HG03025 (cell line): ENCODE measurements around the gene LY6G5B.
"Not testable (repeated sequence)": the region's sequence is repeated elsewhere in the genome, so short reads cannot be mapped to it uniquely, and the experiment has no call there.

Experiments used
- ATAC-seq: cut with Tn5 transposase; IDR thresholded peaks from one replicate; pipeline ENCODE4 v1.9.1; 2021; ENCODE audit warnings: mild to moderate bottlenecking, moderate library complexity; ENCODE audit not compliant: unreplicated experiment, low FRiP score

LY6G5B gene

DNA sequence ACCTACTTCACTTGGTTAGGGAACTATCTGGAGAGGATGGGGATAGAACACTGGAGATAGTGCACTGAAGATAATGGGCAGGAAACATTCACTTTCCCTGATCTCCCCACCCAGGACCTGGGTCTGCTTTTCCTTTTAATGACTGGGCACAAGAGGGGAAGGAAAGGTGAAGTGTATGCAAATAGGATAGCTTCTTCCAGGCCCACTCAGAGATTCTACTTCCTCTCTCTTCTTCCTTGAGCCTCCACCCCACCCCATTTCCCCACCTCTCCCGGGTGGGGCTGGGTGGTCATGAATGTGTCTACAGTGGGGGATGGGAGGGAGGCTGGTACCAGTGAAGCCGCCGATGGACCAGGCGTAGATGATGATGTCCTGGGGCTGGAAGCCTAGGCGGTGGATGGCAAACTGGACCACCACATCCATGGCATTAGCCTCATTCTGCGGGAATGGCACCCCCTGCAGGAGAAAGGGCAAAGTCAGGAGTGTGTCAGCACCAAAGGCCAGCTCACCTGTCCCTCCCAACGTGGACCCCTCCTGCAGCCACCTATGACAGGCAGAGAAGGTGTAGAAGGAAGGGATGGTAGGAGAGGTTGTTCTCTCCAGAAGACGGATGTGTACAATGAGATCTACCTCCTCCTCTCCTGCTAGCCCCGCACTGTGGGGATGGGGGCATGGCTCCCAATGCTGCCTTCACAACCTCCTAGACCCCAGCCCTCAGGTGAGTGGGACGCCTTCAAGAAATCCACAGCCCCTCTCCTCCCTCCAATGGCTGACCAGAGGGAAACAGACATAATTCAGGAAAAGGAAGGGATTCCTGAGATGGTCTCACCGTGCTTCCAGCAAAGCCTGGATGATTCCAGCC, 19.7 kb downstream of the LY6G5B start:
- no peak for ATAC-seq

DNA sequence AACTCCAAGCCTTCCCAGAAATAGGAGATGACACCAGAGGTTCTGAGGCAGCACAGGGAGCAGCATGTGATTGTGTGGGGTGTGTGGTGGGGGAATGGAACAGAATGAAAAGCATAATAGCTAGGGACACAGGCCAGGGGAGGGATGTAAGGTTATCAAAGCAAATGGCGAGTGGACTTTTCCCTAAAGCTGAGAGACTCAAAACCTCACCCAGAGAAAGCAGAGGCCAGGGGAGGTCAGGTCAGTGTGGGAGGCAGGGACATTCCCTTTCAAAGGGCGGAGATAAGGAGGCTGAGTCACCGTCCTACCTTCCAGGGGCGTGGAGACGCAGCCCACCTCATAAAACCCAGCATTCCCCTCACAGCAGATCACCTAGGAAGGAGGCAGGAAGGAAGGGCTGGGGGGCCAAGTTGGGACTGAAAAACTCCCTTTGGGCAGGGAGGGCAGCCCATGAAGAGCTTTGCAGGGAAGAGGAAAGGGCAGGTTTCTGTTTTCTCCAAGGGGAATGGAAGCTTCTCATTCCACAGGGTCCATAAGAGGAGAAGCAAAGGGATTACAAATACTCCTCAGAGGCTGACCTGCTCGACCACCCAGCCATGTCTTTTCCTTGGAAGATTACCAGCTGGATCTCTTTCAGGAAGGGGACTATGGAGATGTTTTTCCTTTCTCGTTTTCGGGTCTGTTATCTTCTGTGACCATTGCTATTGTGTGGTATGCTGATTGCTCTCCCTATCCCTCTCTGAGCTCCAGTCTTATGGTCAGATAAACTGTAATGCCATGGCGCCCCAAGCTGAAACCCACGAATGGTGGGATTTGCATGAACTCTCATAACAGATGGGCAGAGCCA, 20.7 kb downstream of the LY6G5B start:
- ATAC-seq: no peak

DNA sequence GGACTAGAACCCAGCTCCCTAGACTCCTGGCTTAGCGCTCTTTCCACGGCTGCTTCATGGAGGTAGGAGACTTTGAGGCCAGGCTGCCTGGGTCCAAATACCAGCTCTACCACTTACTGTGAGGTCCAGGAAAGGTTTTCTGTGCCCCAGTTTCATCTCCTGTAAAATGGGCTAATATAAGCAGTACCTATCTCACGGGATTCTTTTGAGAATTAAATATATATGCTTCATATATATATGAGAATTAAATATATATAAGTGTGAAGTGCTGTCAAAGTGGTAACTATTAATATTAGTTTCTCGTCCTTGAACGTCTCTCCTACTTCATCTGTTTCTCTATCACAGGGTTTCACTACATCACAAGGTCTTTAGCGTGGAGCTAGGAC, 21.3 kb downstream of the LY6G5B start:
- no peak for ATAC-seq

DNA sequence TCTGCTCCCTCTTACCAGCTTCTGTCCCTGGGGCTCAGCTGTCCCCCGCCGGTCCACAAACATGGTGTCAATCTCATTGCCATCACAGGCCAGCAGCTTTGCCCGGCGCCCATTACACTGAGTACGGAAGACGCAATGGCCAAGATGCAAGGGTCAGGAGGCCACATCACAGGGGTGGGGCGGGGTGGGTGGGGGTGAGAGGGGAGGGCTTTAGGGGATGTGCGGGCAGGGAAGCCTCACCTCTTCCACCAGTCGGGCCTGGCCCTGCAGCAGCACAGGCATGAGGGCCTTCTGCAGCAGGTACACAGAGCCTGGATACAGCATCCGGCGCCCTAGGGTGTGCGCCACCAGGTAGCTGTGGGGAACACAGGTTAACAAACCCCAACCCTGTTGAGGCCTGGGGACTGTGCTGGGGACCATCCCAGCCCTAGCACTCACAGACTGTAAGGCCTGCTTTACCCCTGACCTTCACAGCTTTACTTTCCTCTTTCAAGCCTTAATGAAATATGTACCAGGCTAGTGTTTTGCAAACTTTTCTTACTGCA, 21.9 kb downstream of the LY6G5B start:
- ATAC-seq: no peak

DNA sequence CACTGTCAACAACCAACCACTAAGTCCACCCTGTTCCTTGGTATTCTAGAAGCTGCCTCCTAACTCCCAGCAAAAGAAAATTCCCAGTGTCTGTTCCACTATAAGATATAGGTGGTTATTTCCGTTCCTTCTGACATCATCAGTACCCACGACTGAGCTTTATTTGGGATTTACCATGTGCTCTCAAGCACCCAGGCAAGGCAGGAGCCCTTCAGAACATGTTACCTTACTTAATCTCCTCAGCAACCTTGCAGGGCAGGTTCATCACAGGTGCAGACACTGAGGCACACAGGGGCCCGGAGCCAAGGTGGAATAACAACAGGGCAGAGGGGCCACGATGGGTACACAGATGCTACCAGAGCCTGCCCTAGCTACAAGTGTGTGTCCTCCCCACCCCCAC, 22.6 kb downstream of the LY6G5B start:
- no peak for ATAC-seq

DNA sequence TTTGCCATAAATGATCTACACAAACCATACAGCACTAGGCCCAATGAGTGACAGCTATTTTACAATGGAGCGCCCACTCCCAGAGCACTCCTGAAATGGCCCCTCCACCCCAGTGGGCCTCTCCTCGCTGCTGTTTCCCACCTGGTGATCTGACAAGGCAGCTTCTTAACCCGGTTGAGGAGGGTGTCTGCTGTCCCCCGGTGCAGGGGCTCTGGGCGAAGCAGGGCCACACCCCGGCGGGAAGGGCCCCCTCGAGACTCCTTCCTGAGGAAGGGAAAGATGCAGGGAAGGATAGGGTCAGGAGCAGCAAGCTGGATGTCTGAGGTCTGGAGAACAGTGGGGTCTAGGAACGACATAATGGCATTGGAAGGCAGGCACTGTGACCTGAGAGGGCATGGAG, 23.1 kb downstream of the LY6G5B start:
- no peak for ATAC-seq

DNA sequence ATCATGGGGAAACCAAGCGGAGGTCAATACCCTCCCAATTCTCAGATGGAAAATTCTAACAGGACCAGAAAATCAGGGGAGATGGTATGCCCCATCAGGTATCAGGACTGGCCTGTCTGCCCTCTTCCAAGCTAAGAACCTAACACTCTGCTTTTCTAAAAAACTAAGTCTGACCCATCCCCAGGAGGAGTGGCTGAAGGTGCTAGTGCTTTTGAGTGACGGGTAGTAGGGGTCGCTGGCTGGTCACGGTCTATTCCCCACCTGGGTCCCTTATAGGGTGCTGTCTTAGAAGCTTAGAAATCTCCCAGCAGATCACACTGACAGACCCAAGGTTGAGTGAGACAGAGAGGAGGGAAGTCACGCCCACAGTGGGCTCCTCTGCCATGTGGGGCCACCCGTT, 23.8 kb downstream of the LY6G5B start:
- no peak for ATAC-seq

DNA sequence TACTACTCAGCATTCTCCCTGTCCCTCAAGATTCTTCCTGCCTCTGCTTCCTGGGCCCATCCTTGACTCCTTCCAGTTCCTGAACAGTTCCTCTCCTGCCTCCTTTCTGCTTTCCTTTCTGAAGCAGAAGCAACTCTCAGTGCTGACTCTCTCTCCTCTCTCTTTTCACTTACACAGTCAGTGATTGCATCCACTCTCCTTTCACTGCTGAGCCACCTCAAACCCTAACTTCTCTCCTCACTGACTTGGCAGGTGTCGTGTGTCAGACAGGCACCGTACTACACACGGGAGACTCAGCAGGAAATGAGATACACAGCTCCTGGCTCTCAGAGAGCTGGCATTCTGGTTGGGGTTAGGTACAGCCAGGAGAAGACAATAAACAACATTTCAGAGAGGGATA, 27.8 kb downstream of the LY6G5B start:
- ATAC-seq: no peak

DNA sequence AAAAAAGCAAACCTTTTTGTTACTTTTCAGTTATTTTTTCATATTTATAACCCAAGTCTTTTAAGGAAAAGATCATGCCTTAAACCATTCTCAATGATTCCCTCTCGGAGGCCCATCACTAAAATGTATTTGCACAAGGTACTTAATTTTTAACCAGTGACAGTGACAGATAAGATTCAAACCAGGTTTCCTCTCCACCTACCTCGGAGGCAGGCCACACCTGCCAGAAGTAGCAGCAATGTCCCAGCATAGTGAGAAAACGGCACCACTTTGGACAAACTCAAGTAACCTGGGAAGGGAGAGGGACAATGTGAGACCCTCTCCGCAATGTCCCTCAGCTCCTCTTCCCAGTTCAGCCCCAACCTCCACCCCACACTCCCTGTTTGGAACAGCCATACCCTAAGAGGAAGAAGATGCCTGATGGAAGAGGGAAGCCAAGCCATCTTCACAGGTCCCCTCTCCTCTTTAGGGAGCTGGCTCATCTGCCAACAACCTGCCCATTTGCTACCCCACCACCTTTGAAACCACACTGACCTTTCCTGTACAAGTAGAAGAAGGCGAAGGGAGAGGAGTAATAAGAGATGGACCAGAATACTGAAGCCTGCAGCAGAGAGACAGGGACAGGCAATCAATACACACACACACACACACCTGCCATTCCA, 31.1 kb downstream of the LY6G5B start:
- no peak for ATAC-seq

DNA sequence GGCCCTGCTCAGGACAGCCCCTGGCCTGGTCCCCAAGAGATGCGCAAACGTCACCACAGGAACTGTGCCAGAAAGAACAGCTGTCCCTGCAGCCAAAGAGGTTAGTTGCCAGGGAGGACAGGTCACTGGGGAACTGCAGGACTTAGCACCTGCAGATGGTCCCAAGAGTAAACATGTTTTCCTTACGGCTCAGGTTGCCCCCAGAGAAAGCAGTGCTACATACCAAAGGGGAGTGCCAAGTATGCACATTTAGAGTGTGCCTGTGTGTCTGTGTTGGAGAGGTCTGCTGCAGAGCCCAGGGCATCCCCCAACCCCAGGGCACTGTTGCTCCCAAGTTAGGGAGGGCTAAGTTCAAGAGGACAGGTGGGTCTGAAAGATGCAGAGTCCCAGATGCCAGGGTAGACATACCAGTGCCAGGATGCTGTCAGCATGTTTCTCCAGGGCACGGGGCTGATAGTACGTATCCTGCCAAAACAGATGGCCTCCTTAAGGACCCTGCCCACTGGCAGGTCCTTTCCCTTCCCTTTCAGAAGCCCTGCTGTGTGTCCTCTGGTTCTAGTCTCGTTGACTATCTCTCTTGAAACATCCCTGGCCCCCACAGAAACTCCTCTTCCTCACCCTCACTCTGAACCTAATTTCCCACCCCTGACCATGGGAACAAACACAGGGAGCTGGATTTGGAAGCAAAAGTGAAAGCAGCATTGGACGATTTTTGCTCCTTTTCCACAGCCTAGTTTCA, 32.1 kb downstream of the LY6G5B start:
- no peak for ATAC-seq

DNA sequence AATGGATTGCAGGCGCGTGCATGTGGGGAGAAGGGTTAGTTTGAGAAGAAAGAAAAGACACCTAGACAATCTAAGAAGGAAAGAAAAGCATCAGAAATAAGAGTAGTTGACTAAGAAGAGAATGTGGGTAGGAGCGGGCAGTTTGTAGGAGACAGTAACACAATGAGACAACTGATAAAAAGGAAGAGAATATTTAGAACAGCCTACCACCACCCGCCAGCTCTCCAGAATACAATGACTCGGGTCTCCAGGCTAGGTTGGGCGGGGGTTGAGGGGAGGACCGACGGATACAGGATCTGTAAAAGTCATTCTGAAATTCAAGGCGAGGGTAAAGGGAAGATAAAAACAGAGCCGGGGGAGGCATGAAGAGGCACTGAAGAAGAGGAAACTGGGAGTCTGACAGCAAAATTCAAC, 32.6 kb downstream of the LY6G5B start:
- no peak for ATAC-seq

DNA sequence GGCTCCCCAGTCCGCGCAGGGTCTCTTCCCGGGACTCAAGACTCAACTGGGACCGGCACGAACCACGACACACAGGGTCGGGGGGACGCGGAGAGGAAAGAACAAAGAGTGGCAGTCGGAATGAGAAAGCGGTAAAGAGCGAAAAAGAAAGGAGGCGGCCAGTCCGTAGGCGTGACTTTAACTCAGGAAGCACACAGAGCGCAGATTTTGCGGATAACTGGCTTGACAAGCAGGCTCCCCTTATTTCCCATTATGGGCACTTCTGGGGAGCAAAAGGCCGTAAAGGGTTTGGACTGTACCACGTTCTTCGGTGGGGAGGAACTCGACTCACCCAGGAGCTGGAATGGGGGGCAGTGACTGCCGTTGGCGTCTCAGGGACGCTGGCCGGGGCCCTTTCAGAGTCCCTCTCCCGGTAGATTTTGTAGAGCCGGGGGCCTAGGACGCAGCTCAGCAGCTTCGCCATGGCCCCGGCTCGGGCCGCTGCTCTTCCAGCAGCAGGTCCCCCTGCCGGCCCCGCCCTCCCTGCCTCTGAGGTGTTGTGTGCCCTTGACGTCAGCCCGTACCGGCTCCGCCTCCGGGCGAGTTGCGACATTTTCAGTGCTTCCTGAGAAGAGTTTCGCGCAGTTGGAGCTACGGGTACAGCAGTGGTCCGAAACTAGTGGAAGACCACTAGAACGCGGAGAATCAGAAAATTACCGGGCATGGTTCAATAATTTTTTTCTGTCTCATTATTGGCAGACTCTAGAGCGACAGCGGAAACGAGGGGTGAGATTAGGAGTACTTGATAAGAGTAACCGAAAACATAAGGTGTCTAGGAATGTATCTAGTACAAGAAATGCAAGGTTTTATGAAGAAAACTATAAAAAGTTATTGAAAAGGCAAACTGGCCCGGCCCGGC, 33.3 kb downstream of the LY6G5B start, which contains the start of gene ABHD16A:
ABHD16A (minus strand) TSS at position 506 of the 898 bp plus-strand sequence; CDS start at position 463, 43 bp downstream.
- peak; percentile 71 for ATAC-seq

DNA sequence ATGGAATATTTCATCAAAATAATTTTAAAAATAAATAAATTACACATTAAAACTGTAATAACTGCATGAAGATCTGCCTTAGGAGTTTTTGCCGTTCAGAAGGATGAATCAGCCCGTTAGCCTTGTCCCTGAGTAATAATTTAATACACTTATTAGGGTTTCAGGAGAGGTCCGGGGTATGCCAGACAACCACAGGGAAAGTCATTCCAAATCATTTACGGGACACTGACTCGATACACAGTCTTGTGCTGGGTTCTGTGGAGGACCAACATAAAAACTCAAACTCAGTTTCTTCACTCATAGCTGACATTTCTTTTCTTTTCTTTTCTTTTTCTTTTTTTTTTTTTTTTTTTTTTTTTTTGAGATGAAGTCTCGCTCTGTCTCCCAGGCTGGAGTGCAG, 36.2 kb downstream of the LY6G5B start:
- ATAC-seq: no peak

DNA sequence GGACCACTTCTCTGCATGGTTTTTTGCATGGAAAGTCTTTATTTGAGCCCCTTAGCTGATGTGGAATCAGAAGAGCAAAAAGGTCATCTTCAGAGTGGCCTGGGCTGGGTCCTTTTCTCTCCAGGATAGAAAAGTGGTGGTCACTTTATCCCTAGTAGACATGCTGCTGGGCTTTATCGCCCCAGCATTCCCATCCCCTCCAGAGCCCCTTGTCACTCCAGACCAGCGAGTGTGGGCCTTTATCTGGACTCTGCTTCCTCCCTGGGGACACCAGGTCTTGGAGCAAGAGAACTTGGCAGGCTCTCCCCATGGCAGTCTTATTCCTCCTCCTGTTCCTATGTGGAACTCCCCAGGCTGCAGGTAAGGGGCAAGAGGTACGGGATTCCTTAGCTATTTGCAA, 36.8 kb downstream of the LY6G5B start, which contains the start of gene LY6G6F:
LY6G6F (plus strand) TSS at position 268 of the 400 bp plus-strand sequence; CDS start at position 309, 41 bp downstream.
- ATAC-seq: no peak

DNA sequence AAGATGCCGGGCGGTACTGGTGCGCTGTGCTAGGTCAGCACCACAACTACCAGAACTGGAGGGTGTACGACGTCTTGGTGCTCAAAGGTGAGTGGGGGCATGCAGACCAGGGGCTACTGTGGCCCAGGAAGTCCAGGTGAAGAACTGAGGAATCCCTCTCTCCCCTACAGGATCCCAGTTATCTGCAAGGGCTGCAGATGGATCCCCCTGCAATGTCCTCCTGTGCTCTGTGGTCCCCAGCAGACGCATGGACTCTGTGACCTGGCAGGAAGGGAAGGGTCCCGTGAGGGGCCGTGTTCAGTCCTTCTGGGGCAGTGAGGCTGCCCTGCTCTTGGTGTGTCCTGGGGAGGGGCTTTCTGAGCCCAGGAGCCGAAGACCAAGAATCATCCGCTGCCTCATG, 37.9 kb downstream of the LY6G5B start:
- no peak for ATAC-seq

DNA sequence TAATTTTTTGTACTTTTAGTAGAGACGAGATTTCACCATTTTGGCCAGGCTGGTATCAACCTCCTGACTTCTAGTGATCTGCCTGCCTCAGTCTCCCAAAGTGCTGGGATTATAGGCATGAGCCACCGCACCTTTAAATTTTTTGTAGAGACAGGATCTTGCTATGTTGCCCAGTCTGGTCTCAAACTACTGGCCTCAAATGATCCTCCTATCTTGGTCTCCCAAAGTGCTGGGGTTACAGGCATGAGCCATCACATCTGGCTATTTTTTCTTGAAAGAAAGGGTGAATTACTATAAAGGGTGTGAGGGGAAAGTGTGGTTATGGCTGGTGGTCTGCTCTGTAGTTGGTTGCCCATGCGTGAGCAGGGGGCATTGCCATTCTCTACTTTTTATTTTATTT, 38.4 kb downstream of the LY6G5B start:
- no peak for ATAC-seq

DNA sequence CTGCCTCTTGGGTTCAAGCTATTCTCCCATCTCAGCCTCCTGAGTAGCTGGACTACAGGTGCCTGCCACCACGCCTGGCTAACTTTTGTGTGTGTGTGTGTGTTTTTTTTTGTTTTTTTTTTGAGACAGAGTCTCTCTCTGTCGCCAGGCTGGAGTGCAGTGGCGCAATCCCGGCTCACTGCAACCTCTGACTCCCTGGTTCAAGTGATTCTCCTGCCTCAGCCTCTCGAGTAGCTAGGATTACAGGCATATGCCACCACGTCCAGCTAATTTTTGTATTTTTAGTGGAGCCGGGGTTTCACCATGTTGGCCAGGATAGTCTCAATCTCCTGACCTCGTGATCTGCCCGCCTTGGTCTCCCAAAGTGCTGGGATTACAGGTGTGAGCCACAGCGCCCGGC, 39.4 kb downstream of the LY6G5B start:
- ATAC-seq: not testable (repeated sequence)

DNA sequence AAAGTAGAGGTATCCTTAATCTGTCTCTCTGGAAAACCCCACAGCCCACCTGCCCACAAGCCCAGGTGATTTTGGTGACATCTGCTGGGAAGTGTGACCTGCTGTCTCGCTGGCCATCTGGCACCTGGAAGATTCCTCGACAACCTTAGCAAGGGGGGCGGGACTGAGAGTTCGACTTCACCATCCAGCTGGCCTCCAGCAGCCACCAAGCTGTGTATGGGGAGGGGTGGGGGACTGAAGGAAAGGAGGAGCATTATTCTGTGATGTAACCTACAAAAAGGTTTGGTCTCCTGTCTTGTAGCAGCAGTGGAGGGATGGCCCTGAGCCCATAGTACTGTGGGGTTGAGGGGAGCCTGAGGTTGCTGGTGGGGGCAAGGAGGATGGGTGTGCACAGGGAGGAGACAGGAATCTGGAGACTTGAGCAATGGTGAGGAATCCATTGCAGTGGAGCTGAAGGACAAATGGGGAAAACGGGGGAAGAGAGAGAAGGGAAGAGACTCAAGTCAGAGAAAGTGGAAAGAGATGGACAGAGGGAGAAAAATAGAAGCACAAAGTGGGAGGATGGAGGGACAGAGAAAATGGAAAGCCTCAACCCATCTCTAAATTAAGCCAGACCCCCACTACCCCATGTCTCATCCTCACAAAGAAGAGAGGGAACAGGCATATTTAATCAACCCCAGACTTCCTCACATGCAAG, 40.9 kb downstream of the LY6G5B start:
- no peak for ATAC-seq
